KMS-11 (cell line): ENCODE data around the gene RAI1.

Experiments
- H2AFZ ChIP-seq: fragments of 200-600 bp; sonication (generic); 2 replicates; pipeline ENCODE4 v1.6.1; 2016; ENCODE audit warnings: antibody characterized with exemption, mixed run types, low read depth
- H3K27ac ChIP-seq: fragments of 200-600 bp; sonication (generic); 2 replicates; pipeline ENCODE4 v1.6.1; 2016; ENCODE audit warnings: mild to moderate bottlenecking, mixed run types
- H3K27me3 ChIP-seq: fragments of 200-600 bp; sonication (generic); 2 replicates; pipeline ENCODE4 v1.6.1; 2017; ENCODE audit warnings: mild to moderate bottlenecking, low read depth, mixed run types, moderate library complexity; ENCODE audit not compliant: insufficient read depth
- H3K36me3 ChIP-seq: fragments of 200-600 bp; sonication (generic); 2 replicates; pipeline ENCODE4 v1.6.1; 2017; ENCODE audit warnings: mild to moderate bottlenecking, mixed run types; ENCODE audit not compliant: insufficient read depth
- H3K4me1 ChIP-seq: fragments of 200-600 bp; sonication (generic); 2 replicates; pipeline ENCODE4 v1.6.1; 2016; ENCODE audit warnings: mild to moderate bottlenecking, low read depth, mixed run types; ENCODE audit not compliant: poor library complexity, severe bottlenecking
- H3K4me2 ChIP-seq: fragments of 200-600 bp; sonication (generic); 2 replicates; pipeline ENCODE4 v1.7.0; 2016; ENCODE audit warnings: mild to moderate bottlenecking, mixed run types
- H3K4me3 ChIP-seq: fragments of 200-600 bp; sonication (generic); IDR thresholded peaks from 2 replicates; pipeline ENCODE4 v1.6.1; 2017; ENCODE audit warnings: low read depth, low read length, mixed read lengths; ENCODE audit not compliant: insufficient read depth
- H3K79me2 ChIP-seq: fragments of 200-600 bp; sonication (generic); 2 replicates; pipeline ENCODE4 v1.6.1; 2016; ENCODE audit warnings: low read depth, mixed run types; ENCODE audit not compliant: insufficient read depth
- H3K9ac ChIP-seq: fragments of 200-600 bp; sonication (generic); 2 replicates; pipeline ENCODE4 v1.6.1; 2016; ENCODE audit warnings: mild to moderate bottlenecking, mixed run types
- H4K20me1 ChIP-seq: fragments of 200-600 bp; sonication (generic); 2 replicates; pipeline ENCODE4 v1.6.1; 2016; ENCODE audit warnings: mild to moderate bottlenecking, mixed run types; ENCODE audit not compliant: insufficient read depth
- TF ChIP-seq, protein P1 (sequence below): fragments of 200-600 bp; sonication (generic); conservative IDR thresholded peaks from 2 replicates; pipeline ENCODE4 v1.6.1; 2017; ENCODE audit warnings: low read depth, mild to moderate bottlenecking, antibody characterized with exemption, low read length, moderate library complexity, mixed read lengths

RAI1 gene

DNA sequence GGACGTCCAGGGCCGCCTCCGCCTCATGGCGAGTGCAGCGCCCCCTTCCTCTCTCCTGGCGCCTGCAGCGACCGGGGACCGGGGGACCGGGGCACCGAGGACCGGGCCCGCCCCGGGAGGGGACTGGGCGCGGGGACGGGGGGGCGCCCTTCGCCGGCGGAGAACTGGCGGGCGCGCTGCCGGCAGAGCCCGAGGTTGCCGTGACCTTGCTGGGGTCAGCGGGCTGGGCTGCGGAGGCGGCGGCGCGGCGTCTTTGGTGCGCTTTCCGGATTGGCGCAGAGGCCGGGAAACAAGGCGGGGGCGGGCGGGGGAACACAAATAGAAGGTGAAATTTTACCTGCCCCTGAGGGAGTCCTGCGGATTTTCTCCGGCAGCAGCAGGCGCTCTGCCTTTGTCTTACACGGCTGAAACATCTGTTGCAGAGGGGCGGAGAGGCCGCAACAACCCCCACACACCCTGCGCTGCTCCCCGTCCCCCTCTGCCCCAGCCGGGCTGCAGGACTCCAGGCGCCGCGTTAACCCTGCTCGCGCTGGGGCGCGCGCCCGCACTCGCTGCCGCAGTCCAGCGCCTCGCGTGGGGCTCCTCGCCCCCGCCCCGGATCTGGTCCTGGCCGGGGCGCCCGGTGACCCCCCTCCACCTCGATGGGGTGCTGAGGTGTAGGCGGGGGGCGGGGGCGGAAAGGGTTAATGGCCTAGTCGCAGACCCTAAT is 102.0 kb downstream of the RAI1 start:
- Histone ChIP-seq H3K27ac (peak overlapping the region; percentile 44), H4K20me1 (no peaks in the 10 kb centered on the region), H3K79me2 (no peaks in the 10 kb centered on the region; the same call in 1 of the 2 replicates), H2AFZ (0 out of 2 replicates have a peak overlapping the region, but pooled peaks have one; percentile 22), H3K27me3 (no peaks in the 10 kb centered on the region), H3K4me3 (no peak overlapping the region), H3K36me3 (no peaks in the 10 kb centered on the region), H3K9ac (peak overlapping the region; percentile 55; the same call in 1 of the 2 replicates), H3K4me1 (peaks cover 14% of the 10 kb centered on the region), H3K4me2 (peak overlapping the region; percentile 76)
- TF ChIP-seq, protein P1, sequence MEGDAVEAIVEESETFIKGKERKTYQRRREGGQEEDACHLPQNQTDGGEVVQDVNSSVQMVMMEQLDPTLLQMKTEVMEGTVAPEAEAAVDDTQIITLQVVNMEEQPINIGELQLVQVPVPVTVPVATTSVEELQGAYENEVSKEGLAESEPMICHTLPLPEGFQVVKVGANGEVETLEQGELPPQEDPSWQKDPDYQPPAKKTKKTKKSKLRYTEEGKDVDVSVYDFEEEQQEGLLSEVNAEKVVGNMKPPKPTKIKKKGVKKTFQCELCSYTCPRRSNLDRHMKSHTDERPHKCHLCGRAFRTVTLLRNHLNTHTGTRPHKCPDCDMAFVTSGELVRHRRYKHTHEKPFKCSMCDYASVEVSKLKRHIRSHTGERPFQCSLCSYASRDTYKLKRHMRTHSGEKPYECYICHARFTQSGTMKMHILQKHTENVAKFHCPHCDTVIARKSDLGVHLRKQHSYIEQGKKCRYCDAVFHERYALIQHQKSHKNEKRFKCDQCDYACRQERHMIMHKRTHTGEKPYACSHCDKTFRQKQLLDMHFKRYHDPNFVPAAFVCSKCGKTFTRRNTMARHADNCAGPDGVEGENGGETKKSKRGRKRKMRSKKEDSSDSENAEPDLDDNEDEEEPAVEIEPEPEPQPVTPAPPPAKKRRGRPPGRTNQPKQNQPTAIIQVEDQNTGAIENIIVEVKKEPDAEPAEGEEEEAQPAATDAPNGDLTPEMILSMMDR: peak; percentile 29; the same call in 1 of the 2 replicates

DNA sequence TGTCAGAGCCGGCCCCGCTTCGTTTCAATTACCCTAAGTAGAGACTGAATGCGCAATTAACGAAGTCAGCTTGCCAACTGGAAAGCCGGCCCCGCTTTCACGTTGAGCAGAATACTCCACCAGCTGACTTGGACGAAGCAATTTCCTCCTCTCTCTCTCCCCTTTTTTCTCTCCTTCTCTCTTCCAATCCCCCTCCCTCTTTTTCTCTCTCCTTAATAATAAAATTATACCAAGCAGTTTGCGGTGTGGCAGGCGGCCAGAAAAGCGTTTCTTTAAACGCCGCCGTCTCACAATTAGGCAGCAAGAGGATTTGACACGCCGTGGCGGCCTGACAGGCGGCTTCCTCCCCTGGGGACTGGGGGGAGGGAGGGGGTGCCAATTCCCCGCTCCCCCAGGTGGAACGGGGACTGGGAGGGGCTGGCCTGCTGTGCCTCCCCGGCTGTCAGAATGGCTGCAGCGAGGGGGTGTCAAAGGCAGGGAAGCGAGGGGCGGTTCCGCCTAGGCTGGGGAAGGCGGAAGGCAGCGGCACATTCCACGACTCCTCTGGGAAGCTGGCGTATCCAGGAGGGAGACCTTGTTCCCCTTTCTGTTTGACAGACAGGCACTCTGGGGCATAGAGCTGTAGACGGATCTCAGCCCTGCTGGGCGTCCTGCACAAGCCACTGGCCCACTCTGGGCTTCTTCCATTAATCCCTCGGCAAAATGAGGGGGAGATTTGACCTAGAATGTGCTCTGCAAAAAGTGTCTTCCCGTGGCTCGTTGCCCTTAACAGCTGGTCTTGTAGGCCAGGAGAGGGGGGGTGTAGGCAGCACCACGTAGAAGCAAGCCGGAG is 102.8 kb downstream of the RAI1 start:
- no peaks in the 10 kb centered on the region for H4K20me1 ChIP-seq
- H3K4me1 ChIP-seq: peaks cover 14% of the 10 kb centered on the region
- no peak overlapping the region for H2AFZ ChIP-seq
- H3K36me3 ChIP-seq: no peaks in the 10 kb centered on the region
- H3K79me2 ChIP-seq: no peaks in the 10 kb centered on the region; the same call in 1 of the 2 replicates
- no peak overlapping the region for H3K4me3 ChIP-seq
- no peak overlapping the region for H3K9ac ChIP-seq
- peak overlapping the region; percentile 76 for H3K4me2 ChIP-seq
- no peak overlapping the region for H3K27ac ChIP-seq
- H3K27me3 ChIP-seq: no peaks in the 10 kb centered on the region
- TF ChIP-seq, protein P1: no peak

DNA sequence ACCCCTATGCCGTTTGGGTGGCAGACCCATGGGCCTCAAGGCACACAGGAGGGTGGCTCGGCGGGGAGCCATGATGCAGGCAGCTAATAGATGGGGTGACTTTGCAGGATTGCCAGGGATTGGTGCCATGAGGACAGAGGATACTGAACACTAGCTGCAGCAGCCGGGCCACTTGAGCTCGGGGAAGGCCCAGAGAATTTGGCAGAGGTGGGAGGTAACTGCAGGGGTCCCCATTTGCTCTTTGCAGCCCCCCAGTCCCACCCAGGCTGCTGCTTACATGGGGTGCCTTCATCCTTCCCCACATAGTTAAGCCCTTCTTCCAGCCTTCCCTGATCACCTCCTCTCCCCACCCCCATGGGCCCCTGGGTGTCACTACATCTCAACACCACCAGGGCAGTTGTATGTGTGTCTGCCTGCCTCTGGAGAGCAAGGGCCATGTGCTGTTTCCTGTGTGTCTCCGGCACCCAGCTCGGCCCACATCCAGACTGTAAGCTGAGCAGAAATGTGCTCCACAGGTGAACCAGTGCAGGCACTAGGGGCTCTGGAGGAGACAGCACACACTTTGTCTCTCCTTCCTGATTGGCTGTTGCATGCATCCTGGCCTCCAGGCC is 103.5 kb downstream of the RAI1 start:
- H3K4me1 ChIP-seq: peaks cover 21% of the 10 kb centered on the region
- no peak overlapping the region; the same call in 1 of the 2 replicates for H3K4me2 ChIP-seq

DNA sequence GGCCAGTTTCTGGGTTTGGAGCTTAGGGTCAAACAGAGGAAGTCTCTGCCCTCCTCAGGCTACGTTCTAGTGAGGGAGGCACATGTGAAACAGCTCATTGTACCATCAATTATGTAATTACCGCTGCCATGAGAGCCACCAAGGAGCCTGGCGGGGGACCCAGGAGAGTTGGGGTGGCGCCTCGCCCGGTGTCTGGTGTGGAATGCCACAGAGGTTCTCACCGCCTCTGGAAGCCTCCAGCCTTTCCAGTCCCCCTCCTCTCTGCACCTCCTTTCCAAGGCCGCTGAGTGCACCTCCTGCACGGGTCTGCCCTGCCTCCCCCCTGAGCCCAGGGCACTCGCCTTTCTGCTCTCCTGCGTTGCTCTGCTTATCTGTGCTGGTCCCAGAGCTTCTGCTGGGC is 104.1 kb downstream of the RAI1 start:
- Histone ChIP-seq H2AFZ (no peak overlapping the region), H3K36me3 (no peaks in the 10 kb centered on the region), H3K27ac (no peak overlapping the region), H3K9ac (no peak overlapping the region), H3K4me2 (no peak overlapping the region), H4K20me1 (no peaks in the 10 kb centered on the region), H3K79me2 (no peaks in the 10 kb centered on the region; the same call in 1 of the 2 replicates), H3K4me1 (peaks cover 21% of the 10 kb centered on the region), H3K4me3 (no peak overlapping the region), H3K27me3 (no peaks in the 10 kb centered on the region)
- TF ChIP-seq, protein P1: no peak

More for the DNA sequence above, 103.5 kb downstream of the RAI1 start:
- Histone ChIP-seq H3K27me3 (no peaks in the 10 kb centered on the region), H3K79me2 (no peaks in the 10 kb centered on the region; the same call in 1 of the 2 replicates), H3K9ac (no peak overlapping the region), H3K4me3 (no peak overlapping the region), H4K20me1 (no peaks in the 10 kb centered on the region), H3K27ac (no peak overlapping the region), H3K36me3 (no peaks in the 10 kb centered on the region), H2AFZ (no peak overlapping the region)
- TF ChIP-seq, protein P1: 0 out of 2 replicates have a peak, but pooled peaks have one; percentile 10
